Embryonic facial prominence (tissue), 1 donor: Measurements from ENCODE around the gene ZNF609.

Source experiments
- DNase-seq: peaks from one replicate; pipeline ENCODE4 v3.0.0-alpha.2; 2016; ENCODE audit errors: extremely low spot score

The ZNF609 gene

DNA sequence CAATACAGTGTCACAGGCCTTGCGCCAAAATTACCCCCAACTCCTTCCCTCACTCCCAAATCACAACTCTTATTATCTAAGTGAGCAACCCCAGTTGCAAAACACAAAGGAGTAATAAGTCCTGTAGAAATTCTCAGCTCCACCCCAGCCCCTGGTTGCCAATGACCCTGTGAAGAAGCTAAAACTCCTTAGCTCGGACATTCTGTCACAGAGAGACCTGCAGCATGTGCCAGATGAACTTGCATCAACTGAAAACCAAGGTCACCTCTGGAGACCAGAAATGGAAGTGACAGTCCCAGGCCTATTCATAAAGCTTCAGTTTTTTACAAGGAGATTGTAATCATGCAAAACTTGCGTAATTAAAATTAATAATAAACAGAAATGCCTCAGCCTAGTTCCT is 259.8 kb downstream of the ZNF609 start:
- DNase-seq: no peak

DNA sequence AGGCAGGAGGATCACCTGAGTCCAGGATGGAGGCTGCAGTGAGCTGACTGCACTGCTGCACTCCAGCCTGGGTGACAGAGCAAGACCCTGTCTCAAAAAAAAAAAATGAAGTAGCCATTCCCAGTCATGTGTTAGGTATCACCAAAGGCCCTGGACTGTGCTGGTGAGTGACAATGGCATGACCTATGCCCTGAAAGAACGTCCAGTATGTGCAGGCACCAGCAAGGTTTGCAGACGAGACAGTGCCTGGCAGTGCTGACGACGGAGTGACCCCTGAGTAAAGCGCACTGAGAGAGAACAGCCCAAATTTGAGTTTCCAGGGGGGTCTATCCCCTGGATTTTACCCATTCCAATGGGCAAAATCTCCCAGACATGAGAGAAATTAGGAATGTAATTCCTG is 269.8 kb downstream of the ZNF609 start:
- DNase-seq: no peak

- peak; percentile 53 for DNase-seq
Observed at GRCh38 chr15:64731012-64731804, 270.8 kb downstream of the ZNF609 start.

- no peak for DNase-seq
Observed at GRCh38 chr15:64731805-64732151, 271.4 kb downstream of the ZNF609 start.

GRCh38 chr15:64732156-64732860 is 271.9 kb downstream of the ZNF609 start:
- no peak for DNase-seq
